Mucosa of rectum (tissue), 2 donors: ENCODE data around the gene SKAP1.

ENCODE experiments used
- H3K27ac ChIP-seq, 2 donors: one replicate each; pipeline ENCODE4 v1.7.0; 2013; ENCODE audit warnings: inconsistent platforms in 2 of 2, low read depth in 2 of 2, low read length in 2 of 2
- H3K27me3 ChIP-seq, 2 donors: one replicate each; pipeline ENCODE4 v1.7.0; 2013; ENCODE audit warnings: low read length in 2 of 2; ENCODE audit not compliant: control insufficient read depth in 2 of 2, insufficient read depth in 2 of 2
- H3K36me3 ChIP-seq, 2 donors: one replicate each; pipeline ENCODE4 v1.7.0; 2013; ENCODE audit warnings: low read length in 2 of 2; ENCODE audit not compliant: control insufficient read depth in 2 of 2, insufficient read depth in 2 of 2
- H3K4me1 ChIP-seq, 2 donors: one replicate each; pipeline ENCODE4 v1.7.0; 2013; ENCODE audit warnings: low read length in 2 of 2, mild to moderate bottlenecking in 1 of 2; ENCODE audit not compliant: control insufficient read depth in 2 of 2, insufficient read depth in 2 of 2
- H3K4me3 ChIP-seq, 2 donors: one replicate each; pipeline ENCODE4 v1.7.0; 2013; ENCODE audit warnings: low read length in 2 of 2
- H3K9ac ChIP-seq, 2 donors: one replicate each; pipeline ENCODE4 v1.7.0; 2013; ENCODE audit warnings: low read length in 2 of 2, low read depth in 1 of 2, mild to moderate bottlenecking in 1 of 2
- H3K9me3 ChIP-seq, 2 donors: one replicate each; pipeline ENCODE4 v1.7.0; 2013; ENCODE audit warnings: low read length in 2 of 2; ENCODE audit not compliant: control insufficient read depth in 2 of 2
- donor health status: healthy.
- donor health status: Normal muscosa, but diverticular disease.

The SKAP1 gene

GRCh38 chr17:48241770-48242497, 188.1 kb downstream of the SKAP1 start:
- H3K9me3 ChIP-seq: no peaks in the 10 kb centered on the region
- no peak overlapping the region for H3K9ac ChIP-seq
- no peak overlapping the region for H3K27ac ChIP-seq
- H3K36me3 ChIP-seq: no peaks in the 10 kb centered on the region
- H3K4me3 ChIP-seq: no peak overlapping the region
- H3K4me1 ChIP-seq: peaks cover 8 to 25% of the 10 kb centered on the region in 2 donors
- no peaks in the 10 kb centered on the region for H3K27me3 ChIP-seq

GRCh38 chr17:48241131-48241591, 188.9 kb downstream of the SKAP1 start:
- no peak overlapping the region for H3K27ac ChIP-seq
- H3K9me3 ChIP-seq: no peaks in the 10 kb centered on the region
- H3K9ac ChIP-seq: no peak overlapping the region
- peaks cover 8 to 25% of the 10 kb centered on the region in 2 donors for H3K4me1 ChIP-seq
- no peaks in the 10 kb centered on the region for H3K27me3 ChIP-seq
- H3K36me3 ChIP-seq: no peaks in the 10 kb centered on the region
- no peak overlapping the region for H3K4me3 ChIP-seq

GRCh38 chr17:48240562-48241130, 189.4 kb downstream of the SKAP1 start:
- H3K9me3 ChIP-seq: no peaks in the 10 kb centered on the region
- peaks cover 8 to 25% of the 10 kb centered on the region in 2 donors for H3K4me1 ChIP-seq
- no peak overlapping the region for H3K4me3 ChIP-seq
- H3K36me3 ChIP-seq: no peaks in the 10 kb centered on the region
- H3K27me3 ChIP-seq: no peaks in the 10 kb centered on the region
- no peak overlapping the region for H3K27ac ChIP-seq
- H3K9ac ChIP-seq: no peak overlapping the region

GRCh38 chr17:48240122-48240521, 189.9 kb downstream of the SKAP1 start:
- no peaks in the 10 kb centered on the region for H3K36me3 ChIP-seq
- H3K27me3 ChIP-seq: no peaks in the 10 kb centered on the region
- no peak overlapping the region for H3K9ac ChIP-seq
- H3K27ac ChIP-seq: no peak overlapping the region
- H3K4me1 ChIP-seq: peaks cover 8 to 25% of the 10 kb centered on the region in 2 donors
- no peaks in the 10 kb centered on the region for H3K9me3 ChIP-seq
- no peak overlapping the region for H3K4me3 ChIP-seq

GRCh38 chr17:48239603-48239995, 190.4 kb downstream of the SKAP1 start:
- no peaks in the 10 kb centered on the region for H3K27me3 ChIP-seq
- H3K36me3 ChIP-seq: no peaks in the 10 kb centered on the region
- no peak overlapping the region for H3K9ac ChIP-seq
- no peak overlapping the region for H3K27ac ChIP-seq
- no peaks in the 10 kb centered on the region for H3K9me3 ChIP-seq
- peaks cover 8 to 21% of the 10 kb centered on the region in 2 donors for H3K4me1 ChIP-seq
- H3K4me3 ChIP-seq: no peak overlapping the region

GRCh38 chr17:48238933-48239602, 190.9 kb downstream of the SKAP1 start:
- peaks cover 8 to 16% of the 10 kb centered on the region in 2 donors for H3K4me1 ChIP-seq
- H3K9ac ChIP-seq: no peak overlapping the region
- H3K27ac ChIP-seq: no peak overlapping the region
- no peaks in the 10 kb centered on the region for H3K9me3 ChIP-seq
- H3K36me3 ChIP-seq: no peaks in the 10 kb centered on the region
- H3K27me3 ChIP-seq: no peaks in the 10 kb centered on the region
- H3K4me3 ChIP-seq: no peak overlapping the region

GRCh38 chr17:48237456-48237855, 192.6 kb downstream of the SKAP1 start:
- Histone ChIP-seq H3K36me3 (no peaks in the 10 kb centered on the region), H3K27ac (no peak overlapping the region), H3K9ac (no peak overlapping the region), H3K4me3 (no peak overlapping the region), H3K27me3 (no peaks in the 10 kb centered on the region), H3K9me3 (no peaks in the 10 kb centered on the region), H3K4me1 (peaks cover 8% of the 10 kb centered on the region in 2 donors)

GRCh38 chr17:48236681-48237134, 193.3 kb downstream of the SKAP1 start:
- Histone ChIP-seq H3K27ac (no peak overlapping the region), H3K9ac (no peak overlapping the region), H3K27me3 (no peaks in the 10 kb centered on the region), H3K4me3 (no peak overlapping the region), H3K36me3 (no peaks in the 10 kb centered on the region), H3K4me1 (peaks cover 5 to 8% of the 10 kb centered on the region in 2 donors), H3K9me3 (no peaks in the 10 kb centered on the region)

- no peak overlapping the region for H3K27ac ChIP-seq
- no peaks in the 10 kb centered on the region for H3K27me3 ChIP-seq
- H3K9me3 ChIP-seq: no peaks in the 10 kb centered on the region
- H3K36me3 ChIP-seq: no peaks in the 10 kb centered on the region
- no peaks in the 10 kb centered on the region for H3K4me1 ChIP-seq
- no peak overlapping the region for H3K9ac ChIP-seq
- H3K4me3 ChIP-seq: no peak overlapping the region
Measured at GRCh38 chr17:48234922-48235321, 195.1 kb downstream of the SKAP1 start.
